OCI-LY7 (cell line): ENCODE data around the gene ADARB2.

Experiments
- EZH2phosphoT487 ChIP-seq: fragments of 200-600 bp; sonication (generic); IDR thresholded peaks from 2 replicates; pipeline ENCODE4 v1.6.1; 2018; ENCODE audit warnings: low read depth, borderline replicate concordance, mild to moderate bottlenecking, mixed run types, antibody characterized with exemption, low read length, moderate library complexity, mixed read lengths
- TF ChIP-seq, protein P1 (sequence below): fragments of 200-600 bp; sonication (generic); conservative IDR thresholded peaks from 2 replicates; pipeline ENCODE4 v1.5.1; 2014; ENCODE audit warnings: mild to moderate bottlenecking, antibody characterized with exemption, low read length, moderate library complexity, mixed read lengths

DNA sequence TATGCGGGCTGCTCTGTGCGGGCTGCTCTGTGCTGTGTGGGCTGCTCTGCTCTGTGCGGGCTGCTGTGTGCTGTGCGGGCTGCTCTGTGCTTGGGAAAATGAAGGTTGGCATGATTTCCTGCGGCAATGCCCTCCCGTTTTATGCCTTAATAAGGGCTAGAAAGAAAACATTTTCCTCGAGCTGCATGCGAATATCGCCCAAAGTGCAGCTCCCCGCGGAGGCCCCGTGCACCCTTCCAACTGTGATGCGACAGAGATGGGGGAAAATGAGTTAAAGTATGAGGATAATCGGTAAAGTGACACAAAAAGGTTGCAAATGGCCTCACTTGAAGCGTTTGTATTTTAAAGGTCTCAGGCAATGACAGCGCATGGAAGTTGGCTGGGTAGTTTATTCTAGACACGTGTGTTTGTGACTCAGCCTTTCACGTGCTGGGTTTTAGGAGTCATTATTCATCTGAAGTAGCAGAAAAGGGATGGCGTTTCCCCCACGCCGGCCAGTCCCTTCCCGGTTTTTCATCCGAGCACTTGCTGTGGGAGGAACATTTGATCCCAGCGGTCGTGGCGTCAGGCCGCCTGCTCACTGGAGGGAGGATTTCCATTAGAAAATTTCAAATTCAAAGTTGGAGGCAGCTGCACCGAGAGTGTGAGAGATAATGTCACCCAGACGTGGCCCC lies 220.7 kb downstream of the ADARB2 start:
- TF ChIP-seq, protein P1, sequence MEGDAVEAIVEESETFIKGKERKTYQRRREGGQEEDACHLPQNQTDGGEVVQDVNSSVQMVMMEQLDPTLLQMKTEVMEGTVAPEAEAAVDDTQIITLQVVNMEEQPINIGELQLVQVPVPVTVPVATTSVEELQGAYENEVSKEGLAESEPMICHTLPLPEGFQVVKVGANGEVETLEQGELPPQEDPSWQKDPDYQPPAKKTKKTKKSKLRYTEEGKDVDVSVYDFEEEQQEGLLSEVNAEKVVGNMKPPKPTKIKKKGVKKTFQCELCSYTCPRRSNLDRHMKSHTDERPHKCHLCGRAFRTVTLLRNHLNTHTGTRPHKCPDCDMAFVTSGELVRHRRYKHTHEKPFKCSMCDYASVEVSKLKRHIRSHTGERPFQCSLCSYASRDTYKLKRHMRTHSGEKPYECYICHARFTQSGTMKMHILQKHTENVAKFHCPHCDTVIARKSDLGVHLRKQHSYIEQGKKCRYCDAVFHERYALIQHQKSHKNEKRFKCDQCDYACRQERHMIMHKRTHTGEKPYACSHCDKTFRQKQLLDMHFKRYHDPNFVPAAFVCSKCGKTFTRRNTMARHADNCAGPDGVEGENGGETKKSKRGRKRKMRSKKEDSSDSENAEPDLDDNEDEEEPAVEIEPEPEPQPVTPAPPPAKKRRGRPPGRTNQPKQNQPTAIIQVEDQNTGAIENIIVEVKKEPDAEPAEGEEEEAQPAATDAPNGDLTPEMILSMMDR: no peak
- no peak for TF ChIP-seq EZH2phosphoT487
